Left ventricle myocardium inferior (tissue), 1 donor: ENCODE measurements around the gene BTBD17. TPM values are rescaled to one million over a fixed set of nuclear protein-coding genes. Genes with fewer than 3 reads are reported as not detected.

Experiments used
- DNase-seq: peaks from one replicate; pipeline ENCODE4 v3.0.0-alpha.2; 2020
- H3K27ac ChIP-seq: fragments of 200-600 bp; replicated peaks from 2 replicates; pipeline ENCODE4 v1.8.0; 2021
- H3K27me3 ChIP-seq: fragments of 200-600 bp; 2 replicates; pipeline ENCODE4 v1.8.0; 2021; ENCODE audit warnings: low read depth
- H3K36me3 ChIP-seq: fragments of 200-600 bp; 2 replicates; pipeline ENCODE4 v1.8.0; 2021
- H3K4me1 ChIP-seq: fragments of 200-600 bp; 2 replicates; pipeline ENCODE4 v1.8.0; 2021
- H3K4me3 ChIP-seq: fragments of 200-600 bp; 2 replicates; pipeline ENCODE4 v1.8.0; 2021; ENCODE audit warnings: mild to moderate bottlenecking, moderate library complexity
- H3K9me3 ChIP-seq: fragments of 200-600 bp; replicated peaks from 2 replicates; pipeline ENCODE4 v1.8.0; 2021
- CTCF ChIP-seq: fragments of 200-600 bp; IDR thresholded peaks from 2 replicates; pipeline ENCODE4 v1.8.0; 2021; ENCODE audit warnings: antibody characterized with exemption, mild to moderate bottlenecking, borderline replicate concordance
- intact Hi-C: fragments of 100-400 bp; cut with micrococcal nuclease; formaldehyde crosslinking; loops from one replicate; pipeline ENCODE4 v1.11.0; 2022
- total RNA-seq: library from RNA; stranded (reverse); fragmentation: NEBNext Ultra II Directional; extraction: Animal tissue kit (Norgen Biotek cat#: 25700); gene quantifications from one replicate; pipeline ENCODE4 v1.2.1, GENCODE V29; 2021
- donor health status: DM: no; HTN: yes; CAD: no; lungs with severe emphysema.

BTBD17 gene
- total RNA-seq, 1 donor from 2014 or later: not detected

GRCh38 chr17:74389937-74390679 is 28.4 kb upstream of the BTBD17 start:
- Histone ChIP-seq H3K9me3 (no peaks in the 10 kb centered on the region), H3K27ac (no peak overlapping the region), H3K27me3 (no peaks in the 10 kb centered on the region), H3K4me1 (peaks cover 24% of the 10 kb centered on the region), H3K4me3 (no peak overlapping the region), H3K36me3 (no peaks in the 10 kb centered on the region)
- intact Hi-C loops: no loop called here
- TF ChIP-seq CTCF: no peak
- no peak for DNase-seq

- Histone ChIP-seq H3K4me1 (peaks cover 21% of the 10 kb centered on the region), H3K9me3 (no peaks in the 10 kb centered on the region), H3K27ac (no peak overlapping the region), H3K27me3 (no peaks in the 10 kb centered on the region), H3K36me3 (no peaks in the 10 kb centered on the region), H3K4me3 (no peak overlapping the region)
- no peak for DNase-seq
- TF ChIP-seq CTCF: no peak
- intact Hi-C loops: no loop called here
Observed at GRCh38 chr17:74389084-74389753, 27.6 kb upstream of the BTBD17 start.

- Histone ChIP-seq H3K9me3 (no peaks in the 10 kb centered on the region), H3K4me3 (no peak overlapping the region), H3K27ac (no peak overlapping the region), H3K4me1 (peaks cover 16% of the 10 kb centered on the region), H3K27me3 (no peaks in the 10 kb centered on the region), H3K36me3 (no peaks in the 10 kb centered on the region)
- intact Hi-C loops: no loop called here
- no peak for TF ChIP-seq CTCF
- DNase-seq: no peak
Observed at GRCh38 chr17:74387365-74388218, 25.9 kb upstream of the BTBD17 start.

- Histone ChIP-seq H3K4me3 (no peak overlapping the region), H3K36me3 (no peaks in the 10 kb centered on the region), H3K27me3 (no peaks in the 10 kb centered on the region), H3K9me3 (no peaks in the 10 kb centered on the region), H3K4me1 (peaks cover 16% of the 10 kb centered on the region), H3K27ac (peak overlapping the region; percentile 71)
- no peak for TF ChIP-seq CTCF
- intact Hi-C loops: no loop called here
- peak; percentile 67 for DNase-seq
Observed at GRCh38 chr17:74386386-74386785, 24.7 kb upstream of the BTBD17 start.

- no peak for DNase-seq
- Histone ChIP-seq H3K4me1 (peaks cover 27% of the 10 kb centered on the region), H3K27me3 (no peaks in the 10 kb centered on the region), H3K36me3 (no peaks in the 10 kb centered on the region), H3K9me3 (no peaks in the 10 kb centered on the region), H3K4me3 (no peak overlapping the region), H3K27ac (no peak overlapping the region)
- intact Hi-C loops: no loop called here
- no peak for TF ChIP-seq CTCF
Observed at GRCh38 chr17:74385201-74385600, 23.5 kb upstream of the BTBD17 start.
